Measurements from ENCODE around the gene DMWD. TPM values are rescaled to one million over a fixed set of nuclear protein-coding genes. Genes with fewer than 3 reads are reported as not detected.
A peak's percentile ranks its signal among the peaks of the same experiment; 100 is the strongest.

Gene DMWD
- total RNA-seq, 1 donor: 53.5 TPM

GRCh38 chr19:45789035-45789786 is 3.4 kb downstream of the DMWD start:
- no peak for TF ChIP-seq CTCF (IDR thresholded peaks at IDR 0.05; ENCODE audit: insufficient read depth, low read depth, low read length)
- no peak for DNase-seq (ENCODE audit: low read depth)
- no peak overlapping the region for H3K4me3 ChIP-seq (ENCODE audit: low read depth, low read length)

- TF ChIP-seq CTCF (IDR thresholded peaks at IDR 0.05; ENCODE audit: insufficient read depth, low read depth, low read length): no peak
- DNase-seq (ENCODE audit: low read depth): no peak
- no peak overlapping the region for H3K4me3 ChIP-seq (ENCODE audit: low read depth, low read length)
Observed at GRCh38 chr19:45786533-45786894, 6.1 kb downstream of the DMWD start.

- no peak for DNase-seq (ENCODE audit: low read depth)
- TF ChIP-seq CTCF (IDR thresholded peaks at IDR 0.05; ENCODE audit: insufficient read depth, low read depth, low read length): no peak
- H3K4me3 ChIP-seq (ENCODE audit: low read depth, low read length): no peak overlapping the region
Observed at GRCh38 chr19:45785781-45786532, 6.7 kb downstream of the DMWD start.

GRCh38 chr19:45785097-45785496 is 7.5 kb downstream of the DMWD start:
- no peak for TF ChIP-seq CTCF (IDR thresholded peaks at IDR 0.05; ENCODE audit: insufficient read depth, low read depth, low read length)
- DNase-seq (ENCODE audit: low read depth): no peak

GRCh38 chr19:45784096-45784495 is 8.5 kb downstream of the DMWD start:
- no peak for TF ChIP-seq CTCF (IDR thresholded peaks at IDR 0.05; ENCODE audit: insufficient read depth, low read depth, low read length)
- no peak overlapping the region for H3K4me3 ChIP-seq (ENCODE audit: low read depth, low read length)
- DNase-seq (ENCODE audit: low read depth): no peak

More at GRCh38 chr19:45785097-45785496, 7.5 kb downstream of the DMWD start:
- H3K4me3 ChIP-seq (ENCODE audit: low read depth, low read length): no peak overlapping the region

GRCh38 chr19:45782820-45783785 is 9.5 kb downstream of the DMWD start:
- peak overlapping the region; percentile 71 for H3K4me3 ChIP-seq (ENCODE audit: low read depth, low read length)
- TF ChIP-seq CTCF (IDR thresholded peaks at IDR 0.05; ENCODE audit: insufficient read depth, low read depth, low read length): no peak
- peak; percentile 86 for DNase-seq (ENCODE audit: low read depth)
